ENCODE results near the gene TSPAN14.

Gene TSPAN14

GRCh38 chr10:80457554-80458262 lies 3.6 kb downstream of the TSPAN14 start:
- no peak for DNase-seq

GRCh38 chr10:80458263-80458625 lies 4.1 kb downstream of the TSPAN14 start:
- DNase-seq = no peak

GRCh38 chr10:80458638-80459037 lies 4.5 kb downstream of the TSPAN14 start:
- DNase-seq = no peak

- DNase-seq = no peak
Observed at GRCh38 chr10:80459047-80459865, 5.1 kb downstream of the TSPAN14 start.

GRCh38 chr10:80460399-80461207 lies 6.5 kb downstream of the TSPAN14 start:
- DNase-seq = peak; percentile 41

- DNase-seq = no peak
Observed at GRCh38 chr10:80461208-80462183, 7.4 kb downstream of the TSPAN14 start.

- DNase-seq = no peak
Observed at GRCh38 chr10:80462299-80462980, 8.3 kb downstream of the TSPAN14 start.

- no peak for DNase-seq
Observed at GRCh38 chr10:80462981-80463741, 9.1 kb downstream of the TSPAN14 start.

GRCh38 chr10:80463868-80464267 lies 9.8 kb downstream of the TSPAN14 start:
- DNase-seq = no peak

- DNase-seq = peak; percentile 43
Observed at GRCh38 chr10:80464557-80465450, 10.7 kb downstream of the TSPAN14 start.

- DNase-seq = no peak
Observed at GRCh38 chr10:80465451-80465835, 11.3 kb downstream of the TSPAN14 start.

- DNase-seq = no peak
Observed at GRCh38 chr10:80465839-80466590, 11.9 kb downstream of the TSPAN14 start.

GRCh38 chr10:80466724-80467326 lies 12.7 kb downstream of the TSPAN14 start:
- DNase-seq = no peak

- DNase-seq = peak; percentile 8
Observed at GRCh38 chr10:80468002-80468401, 13.9 kb downstream of the TSPAN14 start.

GRCh38 chr10:80468806-80469421 lies 14.8 kb downstream of the TSPAN14 start:
- no peak for DNase-seq

GRCh38 chr10:80470266-80470665 lies 16.2 kb downstream of the TSPAN14 start:
- DNase-seq = no peak

- no peak for DNase-seq
Observed at GRCh38 chr10:80471001-80471400, 16.9 kb downstream of the TSPAN14 start.

GRCh38 chr10:80471715-80472233 lies 17.7 kb downstream of the TSPAN14 start:
- peak; percentile 59 for DNase-seq

Data from NCI-H146 (cell line).